GM21447 (cell line): Measurements from ENCODE around the gene CLIP2.
"Not testable (repeated sequence)": the region's sequence is repeated elsewhere in the genome, so short reads cannot be mapped to it uniquely, and the experiment has no call there.

ENCODE experiments used
- ATAC-seq: cut with Tn5 transposase; IDR thresholded peaks from one replicate; pipeline ENCODE4 v1.9.1; 2021; ENCODE audit not compliant: unreplicated experiment

The CLIP2 gene

GRCh38 chr7:74401137-74401859, 112.1 kb downstream of the CLIP2 start:
- no peak for ATAC-seq

- not testable (repeated sequence) for ATAC-seq
Measured at GRCh38 chr7:74402668-74403067, 113.5 kb downstream of the CLIP2 start.

GRCh38 chr7:74403521-74404387, 114.5 kb downstream of the CLIP2 start:
- ATAC-seq, result no peak

- ATAC-seq, result no peak
Measured at GRCh38 chr7:74404388-74404700, 115.1 kb downstream of the CLIP2 start.

GRCh38 chr7:74404741-74405140, 115.5 kb downstream of the CLIP2 start:
- ATAC-seq, result no peak

GRCh38 chr7:74405191-74405898, 116.1 kb downstream of the CLIP2 start:
- no peak for ATAC-seq

GRCh38 chr7:74405899-74406512, 116.8 kb downstream of the CLIP2 start:
- no peak for ATAC-seq

- ATAC-seq, result no peak
Measured at GRCh38 chr7:74407958-74408357, 118.8 kb downstream of the CLIP2 start.

GRCh38 chr7:74409571-74409970, 120.4 kb downstream of the CLIP2 start:
- no peak for ATAC-seq

- ATAC-seq, result no peak
Measured at GRCh38 chr7:74410772-74411171, 121.6 kb downstream of the CLIP2 start.

GRCh38 chr7:74411571-74411970, 122.4 kb downstream of the CLIP2 start:
- ATAC-seq, result not testable (repeated sequence)

GRCh38 chr7:74412056-74412455, 122.8 kb downstream of the CLIP2 start:
- ATAC-seq, result no peak

GRCh38 chr7:74412603-74413002, 123.4 kb downstream of the CLIP2 start:
- no peak for ATAC-seq

- not testable (repeated sequence) for ATAC-seq
Measured at GRCh38 chr7:74414595-74415333, 125.6 kb downstream of the CLIP2 start.

- no peak for ATAC-seq
Measured at GRCh38 chr7:74417419-74417971, 128.3 kb downstream of the CLIP2 start.

- ATAC-seq, result no peak
Measured at GRCh38 chr7:74418076-74418475, 128.9 kb downstream of the CLIP2 start.

GRCh38 chr7:74418538-74418937, 129.3 kb downstream of the CLIP2 start:
- ATAC-seq, result no peak

- not testable (repeated sequence) for ATAC-seq
Measured at GRCh38 chr7:74419232-74419631, 130.0 kb downstream of the CLIP2 start.

GRCh38 chr7:74420006-74420405, 130.8 kb downstream of the CLIP2 start:
- no peak for ATAC-seq

GRCh38 chr7:74424291-74424880, 135.2 kb downstream of the CLIP2 start:
- ATAC-seq, result no peak
